KBM-7 (cell line): ENCODE results near the gene MME.
"Not testable (repeated sequence)": the region's sequence is repeated elsewhere in the genome, so short reads cannot be mapped to it uniquely, and the experiment has no call there.

Source experiments
- DNase-seq: peaks from one replicate; pipeline ENCODE4 v3.0.0-alpha.2; 2015
- in situ Hi-C: fragments of 300-500 bp; cut with MboI; formaldehyde crosslinking; loops from 2 replicates; pipeline ENCODE4 v1.14.3; 2020; ENCODE audit warnings: low sequenced_read_pairs, low pct_unique_long_range_greater_than_20kb, mixed read lengths

Gene MME

DNA sequence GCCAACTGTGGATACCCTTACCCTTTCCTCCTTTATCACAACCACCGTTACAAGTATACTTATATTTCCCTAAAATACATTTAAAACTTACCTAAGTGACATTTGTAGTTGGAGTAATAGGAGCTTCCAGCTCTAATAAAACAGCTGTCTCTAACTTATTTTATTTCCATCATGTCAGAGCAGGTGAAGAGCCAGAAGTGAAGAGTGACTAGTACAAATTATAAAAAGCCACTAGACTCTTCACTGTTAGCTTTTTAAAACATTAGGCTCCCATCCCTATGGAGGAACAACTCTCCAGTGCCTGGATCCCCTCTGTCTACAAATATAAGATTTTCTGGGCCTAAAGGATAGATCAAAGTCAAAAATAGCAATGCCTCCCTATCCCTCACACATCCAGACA is 102.3 kb downstream of the MME start:
- DNase-seq = no peak
- in situ Hi-C loops = no loop called here

DNA sequence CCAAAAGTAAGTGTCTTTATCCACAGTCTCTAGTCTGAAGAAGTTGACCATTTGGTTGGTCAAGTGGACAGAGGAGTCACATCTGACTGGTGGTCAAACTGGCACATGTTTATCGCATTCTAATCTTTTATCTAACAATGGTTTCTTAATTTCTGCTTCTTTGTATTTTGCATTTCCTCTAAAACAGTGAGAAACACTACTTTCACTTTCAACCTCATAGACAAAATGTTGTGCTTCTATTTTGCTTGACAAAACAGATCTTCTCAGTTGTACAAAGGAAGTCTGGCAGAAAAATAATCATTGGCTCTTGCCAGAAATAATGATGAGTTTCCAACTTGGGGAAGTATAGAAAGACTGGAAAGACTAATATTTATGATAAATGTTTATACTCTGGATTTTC is 103.9 kb downstream of the MME start:
- in situ Hi-C loops = no loop called here
- no peak for DNase-seq

DNA sequence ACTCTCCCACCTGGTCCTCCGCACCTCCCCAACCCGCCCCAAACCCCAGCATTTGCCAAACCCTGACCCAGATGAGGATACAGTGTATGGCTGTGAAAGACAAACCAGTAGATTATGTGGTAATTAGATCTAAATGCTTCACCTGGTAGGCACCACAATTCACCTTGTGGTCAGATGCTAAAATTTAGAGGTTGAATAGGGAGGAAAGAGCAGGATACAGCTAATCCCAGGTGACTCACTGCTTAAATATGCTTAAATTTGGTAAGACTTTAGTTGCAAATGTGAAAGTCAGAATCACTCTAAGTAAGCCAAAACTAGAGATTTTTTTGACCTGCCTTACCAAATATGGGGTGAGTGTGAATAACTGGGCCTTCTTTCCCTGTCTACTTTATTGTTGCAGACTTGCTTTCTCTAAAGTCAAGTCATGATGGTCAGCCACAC is 105.5 kb downstream of the MME start:
- in situ Hi-C loops = no loop called here
- DNase-seq = no peak

DNA sequence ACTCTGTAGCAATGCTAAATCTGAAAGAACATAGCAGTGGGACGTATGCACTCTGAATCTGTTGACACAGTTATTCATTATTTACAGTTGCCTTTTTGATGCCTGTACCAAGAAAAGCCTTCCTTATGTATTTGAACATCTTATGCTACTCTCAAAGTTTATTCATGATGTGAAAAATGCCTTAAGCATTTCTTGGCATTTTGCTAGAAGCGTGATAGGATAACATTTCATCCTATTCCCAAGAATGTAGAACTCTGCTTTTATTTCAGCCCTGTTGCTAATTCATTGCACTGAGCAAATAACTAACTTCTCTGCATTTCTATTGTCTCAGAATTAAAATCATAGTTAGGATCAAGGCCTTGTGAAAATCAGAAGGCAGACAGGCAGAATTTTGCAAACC is 107.9 kb downstream of the MME start:
- in situ Hi-C loops = no loop called here
- no peak for DNase-seq

DNA sequence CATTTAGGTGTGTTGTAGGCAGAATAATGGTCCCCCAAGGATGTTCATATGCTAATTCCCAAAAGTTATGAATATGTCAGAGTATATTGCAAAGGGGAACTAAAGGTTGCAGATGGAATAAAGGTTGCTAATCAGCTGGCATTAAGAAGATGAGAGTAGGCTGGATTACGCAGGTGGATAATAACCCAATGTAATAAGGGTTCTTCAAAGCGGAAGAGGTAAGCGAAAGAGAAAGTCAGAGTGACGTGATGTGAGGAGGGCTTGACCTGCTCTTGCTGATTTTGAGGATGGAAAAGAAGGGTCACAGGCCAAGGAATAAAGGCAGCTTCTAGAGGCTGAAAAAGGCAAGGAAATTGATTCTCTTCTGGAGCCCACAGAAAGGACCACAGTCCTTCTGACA is 109.4 kb downstream of the MME start:
- no peak for DNase-seq
- in situ Hi-C loops = no loop called here

DNA sequence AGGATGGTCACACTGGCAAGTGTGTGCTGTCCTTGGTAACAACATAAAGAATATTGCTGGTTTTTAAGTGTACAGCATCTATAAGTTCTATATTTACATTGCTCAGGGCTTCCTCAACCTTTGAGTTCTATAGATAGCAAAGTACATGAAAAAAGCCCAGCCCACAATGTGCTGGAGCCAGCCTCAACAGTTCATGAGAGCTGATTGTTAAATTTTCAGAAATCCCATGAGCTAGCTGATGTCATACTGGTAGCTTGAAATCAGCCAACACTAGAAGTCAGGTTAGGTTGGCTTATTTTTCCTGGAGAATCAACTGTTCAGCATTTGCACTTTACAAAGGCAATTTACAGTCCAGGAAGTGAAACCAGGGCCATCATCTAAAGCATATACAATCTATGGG is 110.6 kb downstream of the MME start:
- no peak for DNase-seq
- in situ Hi-C loops = no loop called here

DNA sequence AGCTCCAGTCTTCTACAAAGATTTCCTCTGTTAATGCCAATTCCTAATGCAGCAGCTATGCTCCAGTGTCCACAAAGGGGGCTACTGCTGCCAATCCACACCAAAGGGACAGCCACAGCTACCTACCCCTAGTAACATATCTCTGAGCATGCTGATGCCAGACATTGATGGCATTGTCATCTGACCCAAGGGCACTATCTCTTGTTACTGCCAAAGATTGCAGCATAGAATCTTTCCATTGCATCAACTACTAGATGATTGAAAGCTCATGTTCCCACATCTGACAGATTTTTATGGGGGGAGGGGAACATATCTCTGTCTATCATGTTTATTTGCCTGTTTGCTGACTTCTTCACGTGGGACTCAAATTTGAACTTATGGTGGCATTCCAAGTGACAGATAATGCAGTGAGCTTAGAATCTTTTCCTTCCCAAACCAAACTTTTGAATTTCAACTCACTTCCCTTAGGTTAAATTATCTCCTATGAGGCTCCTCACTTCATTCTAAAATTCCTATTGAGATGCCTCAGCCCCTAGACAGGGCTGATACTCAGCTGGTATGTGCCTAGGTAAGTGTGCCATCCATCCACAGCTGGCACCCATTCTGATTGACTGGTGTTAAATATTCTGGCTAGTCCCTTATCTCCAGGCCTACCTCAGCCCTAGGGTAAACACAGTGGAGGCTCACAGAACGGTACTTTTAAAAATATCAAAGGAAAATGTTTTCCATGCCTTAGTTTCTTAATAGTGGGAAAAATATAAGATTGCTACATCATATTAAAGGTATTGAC is 113.0 kb downstream of the MME start:
- DNase-seq = no peak
- in situ Hi-C loops = no loop called here

DNA sequence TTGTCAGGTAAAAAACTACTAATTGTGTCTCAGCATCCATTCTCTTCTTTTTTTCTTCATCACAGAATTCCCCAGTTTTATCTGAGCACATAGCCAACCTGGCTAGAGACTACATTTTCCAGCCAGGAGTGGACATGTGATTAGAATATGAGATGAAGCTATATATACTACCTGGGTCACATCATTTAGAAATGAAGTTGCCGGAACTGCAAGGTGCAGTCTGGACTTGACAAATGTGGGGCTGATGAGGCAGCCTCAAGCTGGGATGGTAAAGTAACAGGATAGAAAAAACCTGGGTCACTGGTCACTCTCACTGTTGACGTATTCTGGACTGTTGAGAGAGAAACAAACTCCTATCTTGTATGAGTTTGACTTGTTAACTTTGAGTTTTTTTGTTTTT is 113.7 kb downstream of the MME start:
- in situ Hi-C loops = no loop called here
- no peak for DNase-seq

DNA sequence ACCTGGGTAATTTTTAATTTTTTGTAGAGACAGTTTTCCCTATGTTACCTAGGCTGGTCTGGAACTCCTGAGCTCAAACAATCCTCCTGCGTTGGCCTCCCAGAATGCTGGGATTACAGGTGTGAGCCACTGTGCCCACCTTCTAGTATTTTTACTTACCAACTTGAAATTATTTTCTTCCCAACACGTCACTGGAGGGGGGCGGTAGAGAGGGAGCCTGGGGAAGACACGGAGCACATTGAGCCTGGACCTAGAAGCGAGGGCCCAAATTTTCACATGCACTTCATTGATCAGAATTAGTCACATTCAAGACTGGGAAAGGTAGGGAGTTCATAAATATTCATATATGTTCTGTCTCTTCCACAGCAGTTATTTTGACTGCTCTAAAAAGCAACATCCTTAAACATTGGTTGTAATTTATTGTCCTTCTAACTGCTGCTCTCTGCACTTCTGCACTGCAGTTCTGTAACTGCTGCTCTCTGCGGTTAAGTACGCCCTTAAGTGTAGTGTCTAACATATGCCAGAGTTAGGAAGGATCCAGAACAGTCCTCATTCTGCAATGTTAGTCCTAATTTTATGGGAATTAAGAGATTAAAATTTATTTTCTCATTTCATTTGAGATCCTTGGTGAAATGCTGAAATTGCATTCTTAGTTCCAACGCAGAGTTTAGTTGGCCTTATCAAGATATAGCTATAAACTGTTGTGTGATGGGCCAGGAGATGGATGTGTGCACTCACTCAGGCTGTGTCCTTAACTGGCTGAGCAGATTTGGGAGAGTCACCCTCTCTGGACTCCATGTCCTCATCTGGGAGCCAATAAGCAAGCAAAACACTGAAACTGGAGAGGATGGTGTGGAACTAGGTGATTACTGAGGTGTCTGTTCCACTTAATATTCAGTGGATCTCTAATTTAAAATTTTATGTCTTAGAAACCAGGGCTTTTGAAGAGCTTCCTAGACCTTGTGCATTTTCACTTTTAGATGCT is 115.1 kb downstream of the MME start:
- no peak for DNase-seq
- in situ Hi-C loops = no loop called here

DNA sequence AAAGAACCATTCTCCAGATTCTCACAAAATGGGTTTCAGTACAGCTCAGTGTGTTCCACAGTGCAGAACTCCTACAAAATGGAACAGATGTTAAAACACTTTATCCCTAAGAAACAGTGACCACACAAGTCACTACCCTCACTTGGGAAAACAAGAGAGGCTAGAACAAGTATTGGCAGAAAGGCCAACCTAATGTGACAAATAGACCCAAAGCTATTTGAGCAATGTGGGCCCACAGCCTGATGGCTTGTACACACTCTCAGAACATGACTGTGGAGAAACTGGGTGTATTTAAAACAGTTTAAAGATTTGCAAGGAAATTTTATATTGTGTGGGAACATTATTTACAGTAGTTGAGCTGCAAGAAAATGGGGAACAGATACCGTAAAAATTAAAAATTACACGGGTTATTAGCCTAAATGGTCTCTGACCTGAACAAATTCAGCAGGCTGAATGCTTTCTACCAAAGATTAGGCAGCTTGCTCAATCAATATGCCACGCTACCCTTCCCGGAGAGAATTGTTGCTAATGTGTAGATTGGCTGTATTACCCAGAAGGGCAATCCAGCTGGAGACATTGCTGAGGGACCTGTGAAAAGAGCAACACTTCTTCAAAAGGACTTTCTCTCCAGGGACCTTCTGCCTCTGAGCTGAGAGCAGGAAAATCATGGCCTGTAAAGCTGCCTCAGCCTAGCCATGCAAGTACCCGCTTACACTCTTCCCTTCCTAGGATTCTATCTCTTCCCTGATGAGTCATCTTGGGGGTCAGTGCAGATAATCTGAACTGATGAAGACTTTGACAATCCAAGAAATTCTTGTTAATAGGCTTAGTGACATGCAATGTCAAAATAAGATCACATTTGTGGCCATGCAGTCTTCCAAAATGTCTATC is 116.3 kb downstream of the MME start:
- no peak for DNase-seq
- in situ Hi-C loops = no loop called here

DNA sequence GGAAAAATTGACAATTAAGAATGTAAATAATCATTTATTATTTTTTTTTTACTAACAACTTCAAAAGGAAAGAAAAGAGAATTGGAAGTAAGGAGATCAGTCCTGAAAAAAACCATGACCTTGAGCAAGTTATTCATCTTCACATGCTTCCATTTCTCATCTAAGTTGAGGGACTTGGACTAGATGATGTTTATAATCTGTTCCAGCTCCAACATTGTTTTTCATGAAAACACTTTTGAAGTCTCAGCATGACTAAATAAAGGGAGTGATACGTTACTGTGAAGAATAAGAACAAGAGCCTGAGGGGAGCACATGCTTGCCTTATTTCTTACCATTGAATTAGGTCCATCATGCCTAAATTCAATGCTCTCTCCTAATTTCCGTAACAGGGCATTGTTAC is 117.7 kb downstream of the MME start:
- in situ Hi-C loops = no loop called here
- DNase-seq = no peak

DNA sequence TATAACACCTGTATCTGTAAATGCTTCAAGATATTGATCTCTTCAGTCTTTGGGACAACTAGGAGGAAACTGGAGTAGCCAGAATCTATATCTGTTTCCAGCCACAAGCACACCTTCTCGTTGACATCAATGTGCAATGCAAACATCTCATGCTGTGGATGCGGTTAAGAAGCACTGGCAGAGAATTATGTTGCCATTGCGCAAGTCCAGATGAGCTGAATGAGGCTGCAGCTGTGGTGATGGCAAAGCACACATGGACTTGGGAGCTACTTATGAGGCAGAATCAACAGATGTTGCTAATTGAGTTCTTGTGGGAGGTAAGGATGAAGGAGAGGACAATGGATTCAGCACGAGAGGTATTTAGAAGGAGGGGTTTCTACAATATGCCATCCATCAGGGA is 122.5 kb downstream of the MME start:
- DNase-seq = peak; percentile 38
- in situ Hi-C loops = no loop called here

DNA sequence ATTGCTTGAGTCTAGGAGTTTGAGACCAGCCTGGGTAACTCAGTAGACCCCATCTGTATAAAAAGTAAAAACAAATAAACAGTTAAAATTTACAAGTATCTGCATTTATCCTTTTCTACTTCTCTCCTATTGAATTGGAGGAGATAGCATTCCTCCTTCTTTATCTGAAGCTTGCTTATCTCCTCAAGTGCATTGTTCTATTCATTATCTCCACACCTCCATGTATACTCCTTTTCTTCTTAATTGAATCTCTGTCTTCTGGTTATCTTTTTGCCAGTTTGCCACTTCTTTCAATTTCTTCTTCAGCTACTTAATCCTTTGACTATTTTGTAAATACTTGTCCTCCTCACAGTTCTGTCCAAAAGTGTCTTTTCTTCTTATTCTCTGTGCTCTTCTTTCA is 124.7 kb downstream of the MME start:
- in situ Hi-C loops = no loop called here
- no peak for DNase-seq

DNA sequence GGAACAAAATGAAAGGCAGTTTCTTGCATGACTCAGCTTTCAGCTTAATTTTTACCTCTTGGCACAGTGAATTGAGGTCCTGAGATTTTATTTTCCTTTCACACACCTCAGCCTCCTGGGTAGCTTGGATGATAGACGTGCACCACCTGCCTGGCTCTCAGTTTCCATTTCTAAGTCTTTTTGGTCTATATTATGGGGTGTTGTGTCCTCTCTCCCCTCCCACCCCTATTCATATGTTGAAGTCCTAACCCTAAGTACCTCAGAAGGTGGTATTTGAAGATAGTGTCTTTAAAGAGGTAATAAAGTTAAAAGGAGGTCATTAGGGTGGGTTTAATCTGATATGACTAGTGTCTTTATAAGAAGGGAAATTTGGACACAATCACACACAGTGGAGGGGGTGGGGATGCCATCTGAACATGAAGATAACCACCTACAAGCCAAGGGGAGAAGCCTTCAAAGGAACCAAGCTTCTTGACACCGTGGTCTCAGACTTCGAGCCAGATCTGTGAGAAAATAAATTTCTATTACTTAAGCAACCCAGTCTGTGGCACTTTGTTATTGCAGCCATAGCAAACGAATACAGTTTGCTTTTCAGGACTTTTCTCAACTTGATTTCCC is 128.2 kb downstream of the MME start:
- no peak for DNase-seq
- in situ Hi-C loops = no loop called here

DNA sequence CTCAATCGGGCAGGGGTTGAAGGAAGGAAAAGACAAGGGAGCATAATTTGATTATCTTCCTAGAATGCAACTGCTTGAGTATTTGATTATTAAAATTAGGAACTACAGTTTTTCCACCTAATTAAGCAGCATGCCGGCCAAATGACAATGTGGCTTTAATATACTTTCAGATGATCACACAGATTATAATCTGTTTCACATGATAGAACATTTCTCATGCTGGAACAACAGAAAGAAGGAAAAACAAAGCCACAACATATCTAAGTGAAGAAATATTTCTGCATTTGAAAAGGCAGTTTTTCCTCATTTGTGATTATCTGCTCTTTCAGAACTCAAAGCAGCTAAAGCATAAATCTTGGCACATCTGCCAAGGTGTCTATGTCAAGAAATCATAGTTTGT is 130.6 kb downstream of the MME start:
- no peak for DNase-seq
- in situ Hi-C loops = no loop called here

DNA sequence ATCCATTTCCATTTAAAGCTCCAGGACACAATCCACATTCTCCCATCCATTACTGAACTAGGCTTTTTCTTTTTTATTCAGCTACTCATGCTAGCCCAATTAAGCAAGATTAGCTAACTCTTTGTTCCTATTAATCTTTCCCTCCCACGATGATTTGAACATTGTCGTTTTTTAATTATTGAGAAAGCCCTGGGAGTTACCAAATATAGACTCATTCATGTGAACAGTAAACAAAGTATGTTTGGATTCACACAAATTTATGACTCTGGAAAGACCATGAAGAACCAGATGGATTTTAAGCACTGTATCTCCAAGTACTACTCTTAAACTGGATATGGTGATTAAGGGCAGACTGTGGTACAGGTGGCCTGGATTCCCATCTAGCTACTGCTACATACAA is 131.1 kb downstream of the MME start:
- DNase-seq = no peak
- in situ Hi-C loops = no loop called here

DNA sequence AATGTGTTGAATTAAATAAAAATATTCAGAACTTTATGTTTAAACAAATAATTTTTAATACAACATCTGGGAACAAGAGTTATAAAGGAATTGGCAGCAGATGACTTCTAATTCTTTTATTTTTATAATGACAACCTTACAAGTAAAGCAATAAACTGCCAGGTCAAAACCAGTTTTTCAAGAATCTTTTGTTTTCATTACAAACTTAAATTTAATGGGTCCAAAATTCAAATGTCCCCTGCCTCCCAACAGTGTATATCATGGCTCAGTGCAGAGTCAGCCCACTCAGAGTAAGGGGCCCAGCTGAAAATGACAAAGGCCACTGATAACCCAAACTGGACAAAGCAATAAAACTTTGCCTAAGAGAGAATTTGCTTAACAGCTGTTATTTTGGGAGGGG is 131.8 kb downstream of the MME start:
- in situ Hi-C loops = no loop called here
- no peak for DNase-seq

DNA sequence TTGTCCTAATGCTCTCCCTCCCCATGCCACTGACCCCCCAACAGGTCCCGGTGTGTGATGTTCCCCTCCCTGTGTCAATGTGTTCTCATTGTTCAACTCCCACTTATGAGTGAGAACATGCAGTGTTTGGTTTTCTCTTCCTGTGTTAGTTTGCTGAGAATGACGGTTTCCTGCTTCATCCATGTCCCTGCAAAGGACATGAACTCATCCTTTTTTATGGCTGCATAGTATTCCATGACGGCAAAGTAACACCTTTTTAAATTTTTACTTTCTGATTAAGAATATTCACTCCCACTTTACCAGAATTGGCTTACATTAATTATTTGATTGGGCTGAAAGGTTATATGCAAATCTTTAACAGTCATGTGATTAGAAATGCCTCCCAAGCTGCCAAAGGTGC is 135.9 kb downstream of the MME start:
- DNase-seq, in situ Hi-C loops: not testable (repeated sequence)

DNA sequence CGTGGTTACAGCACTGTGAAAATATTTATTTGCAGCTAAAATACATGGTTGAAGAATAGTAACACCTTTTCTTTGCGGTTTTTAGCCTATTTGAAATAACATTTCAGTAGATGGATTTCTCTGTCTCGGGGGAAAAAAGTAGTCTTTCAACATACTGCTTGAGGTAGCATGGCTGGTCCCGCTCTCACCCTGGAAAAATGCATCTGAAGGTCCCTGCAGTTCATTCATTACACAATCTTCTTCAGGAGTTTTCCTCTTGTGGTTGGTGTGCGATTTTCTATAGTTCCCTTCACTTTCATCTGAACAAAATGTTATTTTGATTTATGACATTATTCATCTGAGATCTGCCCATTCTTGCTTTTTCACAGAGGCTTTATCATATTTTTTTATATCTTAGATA is 137.5 kb downstream of the MME start:
- DNase-seq = no peak
- in situ Hi-C loops = no loop called here
